ENCODE measurements around the gene PTGER3.

Gene PTGER3

GRCh38 chr1:71047635-71048607 is at the start of gene PTGER3:
Gene PTGER3, minus strand, starts transcription at chr1:71047816. Its CDS starts 239 bp downstream, at chr1:71047577.
- peak; percentile 67 to 78 (median 73) for DNase-seq

- DNase-seq: no peak
Observed at GRCh38 chr1:71094913-71095312, 47.3 kb upstream of the PTGER3 start.

- peak in 1 of 3 experiments; percentile 80 for DNase-seq
Observed at GRCh38 chr1:71093938-71094337, 46.3 kb upstream of the PTGER3 start.

- no peak for DNase-seq
Observed at GRCh38 chr1:71089536-71090270, 42.1 kb upstream of the PTGER3 start.

- DNase-seq: peak in 2 of 3 experiments; percentile 11 to 66
Observed at GRCh38 chr1:71088645-71089287, 41.1 kb upstream of the PTGER3 start.

GRCh38 chr1:71087713-71088112 is 40.1 kb upstream of the PTGER3 start:
- DNase-seq: peak in 1 of 3 experiments; percentile 26

GRCh38 chr1:71087060-71087459 is 39.4 kb upstream of the PTGER3 start:
- no peak for DNase-seq

GRCh38 chr1:71086331-71086730 is 38.7 kb upstream of the PTGER3 start:
- peak in 1 of 3 experiments; percentile 9 for DNase-seq

GRCh38 chr1:71083271-71083670 is 35.7 kb upstream of the PTGER3 start:
- DNase-seq: no peak

GRCh38 chr1:71081697-71082080 is 34.1 kb upstream of the PTGER3 start:
- no peak for DNase-seq

GRCh38 chr1:71080739-71081696 is 33.4 kb upstream of the PTGER3 start, which contains the start of gene ZRANB2:
Gene ZRANB2, minus strand, starts transcription at chr1:71081035. Its CDS starts 40 bp downstream, at chr1:71080995.
- peak; percentile 95 to 98 (median 97) for DNase-seq

- peak in 2 of 3 experiments; percentile 39 to 72 for DNase-seq
Observed at GRCh38 chr1:71080230-71080738, 32.7 kb upstream of the PTGER3 start.

- no peak for DNase-seq
Observed at GRCh38 chr1:71074681-71075080, 27.1 kb upstream of the PTGER3 start.

GRCh38 chr1:71072273-71072672 is 24.7 kb upstream of the PTGER3 start:
- DNase-seq: no peak

- no peak for DNase-seq
Observed at GRCh38 chr1:71071720-71072119, 24.1 kb upstream of the PTGER3 start.

- DNase-seq: no peak
Observed at GRCh38 chr1:71068325-71069240, 21.0 kb upstream of the PTGER3 start.

- DNase-seq: no peak
Observed at GRCh38 chr1:71054791-71055190, 7.2 kb upstream of the PTGER3 start.

GRCh38 chr1:71054281-71054731 is 6.7 kb upstream of the PTGER3 start:
- DNase-seq: no peak

- no peak for DNase-seq
Observed at GRCh38 chr1:71053758-71054157, 6.1 kb upstream of the PTGER3 start.

GRCh38 chr1:71053146-71053545 is 5.5 kb upstream of the PTGER3 start:
- no peak for DNase-seq

All from NCI-H1417 (cell line).